ENCODE data around the gene TOMM20. TPM values are rescaled to one million over a fixed set of nuclear protein-coding genes. Genes with fewer than 3 reads are reported as not detected.

TOMM20 gene
- total and polyA plus RNA-seq, 2 of the 8 experiments (the other 6 are each of a cell fraction or from before 2014, with no cell fraction given), result 71.4 to 168 TPM

DNA sequence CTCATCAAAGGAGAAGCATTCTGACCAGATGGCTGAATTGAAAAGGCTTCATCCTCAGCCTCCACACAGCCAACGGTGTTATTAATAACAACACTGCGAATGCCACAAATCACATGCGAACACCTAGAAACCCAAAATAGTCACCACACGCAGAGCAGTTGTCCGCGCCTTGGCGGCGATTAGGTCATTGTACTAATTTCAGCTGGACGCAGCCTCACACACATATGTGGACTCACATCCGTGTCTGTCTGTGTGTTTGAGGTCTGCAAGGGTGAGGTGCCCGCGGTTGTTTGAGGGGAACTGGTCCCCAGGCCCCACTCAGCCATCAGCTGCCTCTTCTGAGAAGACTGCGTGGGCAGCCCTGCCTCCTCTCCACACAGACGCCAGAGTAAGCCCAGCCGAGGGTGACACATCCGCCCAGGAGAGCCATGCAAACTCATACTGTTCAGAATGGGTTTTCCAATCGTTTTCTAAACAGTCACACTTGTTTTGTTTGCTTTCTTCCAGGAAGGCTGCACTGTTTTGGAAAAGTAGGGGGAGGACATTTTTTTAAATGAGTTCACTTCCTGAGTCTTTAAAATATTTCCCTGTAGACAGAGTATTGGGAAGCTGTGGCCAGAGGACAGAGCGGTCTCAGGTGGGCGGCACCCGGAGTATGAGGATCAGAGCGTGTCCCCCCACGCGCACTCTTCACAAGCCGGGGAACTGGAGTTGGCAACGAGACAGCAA, 53.4 kb downstream of the TOMM20 start:
- Histone ChIP-seq H2BK20ac (ENCODE audit: low read length) (no peak overlapping the region), H3K18ac (ENCODE audit: extremely low read depth, low read length) (no peak overlapping the region), H2BK5ac (ENCODE audit: low read depth, low read length) (no peak overlapping the region), H2AK5ac (ENCODE audit: low read depth, low read length) (no peak overlapping the region), H3K4me1 (replicated peaks in 1 of 4; ENCODE audit: control insufficient read depth in 3 of 4, insufficient read depth in 4 of 4, low read length in 3 of 4) (peaks cover 0 to 6% (median 2%) of the 10 kb centered on the region in 4 experiments; a peak in 3 of 7 replicates), H3K27me3 (replicated peaks in 1 of 4; ENCODE audit: control insufficient read depth in 3 of 4, extremely low read depth in 1 of 4, insufficient read depth in 3 of 4, low read length in 3 of 4) (no peaks in the 10 kb centered on the region), H3K36me3 (ENCODE audit: control insufficient read depth in 2 of 4, insufficient read depth in 4 of 4, low read length in 3 of 4) (peaks cover 0 to 4% (median 0%) of the 10 kb centered on the region in 4 experiments; a peak in 1 of 8 replicates), H3K14ac (ENCODE audit: insufficient read length) (no peak overlapping the region), H3K56ac (replicated peaks; ENCODE audit: insufficient read length, low read depth, low read length) (no peak overlapping the region), H2AFZ (ENCODE audit: low read length) (0 out of 2 replicates have a peak overlapping the region, but pooled peaks have one; percentile 1), H3K4me2 (ENCODE audit: insufficient read depth in 1 of 2, low read depth in 2 of 2, low read length in 2 of 2) (no peak overlapping the region), H3K79me1 (ENCODE audit: low read depth, low read length) (no peaks in the 10 kb centered on the region), H3K23ac (ENCODE audit: insufficient read length) (no peak overlapping the region), H3K4me3 (ENCODE audit: extremely low read depth in 1 of 4, insufficient read depth in 2 of 4, low read depth in 3 of 4, low read length in 4 of 4) (no peak overlapping the region), H4K20me1 (replicated peaks in 1 of 2; ENCODE audit: control insufficient read depth in 1 of 2, insufficient read depth in 2 of 2, low read length in 2 of 2) (peaks cover 0 to 6% of the 10 kb centered on the region in 2 experiments), H2BK15ac (ENCODE audit: low read length) (no peak overlapping the region), H3K79me2 (ENCODE audit: control insufficient read depth in 1 of 2, insufficient read depth in 2 of 2, low read length in 2 of 2) (peaks cover 0 to 3% of the 10 kb centered on the region in 2 experiments; a peak in 1 of 4 replicates), H4K91ac (replicated peaks; ENCODE audit: insufficient read length, low read length) (no peak overlapping the region), H2BK120ac (replicated peaks; ENCODE audit: low read depth, low read length) (no peak overlapping the region), H3K9me3 (ENCODE audit: insufficient read depth in 2 of 2, low read depth in 1 of 2, low read length in 1 of 2) (peaks cover 0 to 3% of the 10 kb centered on the region in 2 experiments; a peak in 2 of 4 replicates), H4K5ac (ENCODE audit: insufficient read length, low read depth, low read length) (no peak overlapping the region), H4K8ac (ENCODE audit: extremely low read depth, insufficient read depth, low read length) (no peak overlapping the region), H3K27ac (ENCODE audit: low read depth, low read length) (no peak overlapping the region), H2BK12ac (ENCODE audit: low read depth, low read length) (peak overlapping the region; percentile 52; the same call in 1 of the 2 replicates), H3K4ac (replicated peaks; ENCODE audit: insufficient read length, low read depth, low read length) (no peak overlapping the region), H3K23me2 (ENCODE audit: low read depth, low read length) (peaks cover 6% of the 10 kb centered on the region), H3K9ac (replicated peaks in 1 of 4; ENCODE audit: extremely low read depth in 1 of 4, low read depth in 3 of 4, low read length in 3 of 4) (no peak overlapping the region)
- 89% methylated on average over 25 of the region's 25 CpGs; no CpG with 5 or more reads in 1 of the 2 experiments for WGBS, 2 experiments (ENCODE audit: extremely low coverage in 1 of 2, insufficient coverage in 1 of 2, insufficient read length in 1 of 2, insufficient replicate concordance in 2 of 2, low coverage in 1 of 2, low lambda C conversion rate in 2 of 2, missing lambda C conversion rate in 1 of 2)
- no peak for FAIRE-seq
- DNase-seq (ENCODE audit: low read depth in 1 of 2, low spot score in 2 of 2), result no peak
- ChIA-PET POLR2A (ENCODE audit: partially characterized antibody) (no interaction called here), CTCF (ENCODE audit: partially characterized antibody) (no interaction called here)
- TF ChIP-seq HDAC2 (IDR thresholded peaks at IDR 0.05; ENCODE audit: borderline replicate concordance in 1 of 2, low read depth in 2 of 2, low read length in 2 of 2) (no peak), RAD21 (IDR thresholded peaks at IDR 0.05 in 1 of 2, conservative IDR thresholded peaks at IDR 0.05 in 1 of 2; ENCODE audit: low read depth in 2 of 2, low read length in 2 of 2) (no peak), CREB1 (IDR thresholded peaks at IDR 0.05) (no peak), SP4 (IDR thresholded peaks at IDR 0.05; ENCODE audit: low read length) (no peak), CBX5 (IDR thresholded peaks at IDR 0.05; ENCODE audit: low read depth, low read length) (no peak), POLR2A (IDR thresholded peaks at IDR 0.05; ENCODE audit: control extremely low read depth in 1 of 2, low read depth in 2 of 2, low read length in 2 of 2) (no peak), POU5F1 (IDR thresholded peaks at IDR 0.05; ENCODE audit: low read depth, low read length) (no peak), RFX5 (IDR thresholded peaks at IDR 0.05; ENCODE audit: borderline replicate concordance, low read depth, low read length) (no peak), RBBP5 (IDR thresholded peaks at IDR 0.05; ENCODE audit: borderline replicate concordance, low read depth, low read length) (no peak), SIX5 (IDR thresholded peaks at IDR 0.05; ENCODE audit: low read depth, low read length) (no peak)
- TF ChIP-seq, protein P1, sequence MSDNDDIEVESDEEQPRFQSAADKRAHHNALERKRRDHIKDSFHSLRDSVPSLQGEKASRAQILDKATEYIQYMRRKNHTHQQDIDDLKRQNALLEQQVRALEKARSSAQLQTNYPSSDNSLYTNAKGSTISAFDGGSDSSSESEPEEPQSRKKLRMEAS (IDR thresholded peaks at IDR 0.05), result no peak
- TF ChIP-seq, protein P2, sequence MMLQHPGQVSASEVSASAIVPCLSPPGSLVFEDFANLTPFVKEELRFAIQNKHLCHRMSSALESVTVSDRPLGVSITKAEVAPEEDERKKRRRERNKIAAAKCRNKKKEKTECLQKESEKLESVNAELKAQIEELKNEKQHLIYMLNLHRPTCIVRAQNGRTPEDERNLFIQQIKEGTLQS (IDR thresholded peaks at IDR 0.05; ENCODE audit: insufficient read depth, low read depth, low read length), result no peak

Measured in H1 (cell line).